ENCODE data around the gene TCEAL4.
"Not testable (repeated sequence)": the region's sequence is repeated elsewhere in the genome, so short reads cannot be mapped to it uniquely, and the experiment has no call there.

TCEAL4 gene

DNA sequence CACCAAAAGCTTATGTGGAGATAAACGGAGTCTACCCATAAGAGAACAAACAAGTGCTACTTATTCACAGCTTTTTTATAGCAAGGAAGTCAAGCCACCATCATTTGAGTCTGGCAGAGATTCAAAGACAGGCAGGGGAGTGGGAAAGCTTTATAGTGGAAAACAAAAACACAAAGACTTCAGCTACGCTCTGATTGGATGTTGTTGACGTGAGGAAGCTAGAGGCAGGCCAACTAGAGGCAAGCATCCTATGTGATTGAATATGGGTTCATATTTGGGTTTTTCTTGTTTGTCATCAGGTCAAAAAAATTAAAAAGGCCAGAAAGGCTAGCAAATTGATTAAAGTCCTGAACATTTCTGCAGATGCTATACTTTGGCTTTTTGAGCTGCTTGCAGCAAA lies 719 bp upstream of the TCEAL4 start:
- DNase-seq = peak in 1 of 42 donors; percentile 36
- intact Hi-C loops (cut with DNase I) = no loop called here

DNA sequence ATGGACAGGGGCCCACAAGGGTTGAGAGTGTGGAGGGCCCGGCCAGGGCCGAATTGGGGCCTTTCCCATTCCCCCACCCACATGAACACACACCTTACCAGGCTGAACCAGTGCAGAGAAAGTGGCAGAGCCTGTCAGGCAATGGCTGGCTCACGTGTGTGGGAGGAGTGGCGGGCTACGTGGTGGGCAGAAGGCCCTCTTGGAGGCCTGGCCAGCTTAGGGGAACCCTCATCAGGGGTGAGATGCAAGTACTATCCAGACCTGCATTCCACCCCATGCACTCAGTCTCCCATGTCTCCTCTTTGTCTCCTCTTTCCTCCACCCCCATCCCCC lies 965 bp downstream of the TCEAL4 start:
- peak in 33 of 42 donors; percentile 2 to 52 (median 22) for DNase-seq
- intact Hi-C loops (cut with DNase I) = no loop called here

DNA sequence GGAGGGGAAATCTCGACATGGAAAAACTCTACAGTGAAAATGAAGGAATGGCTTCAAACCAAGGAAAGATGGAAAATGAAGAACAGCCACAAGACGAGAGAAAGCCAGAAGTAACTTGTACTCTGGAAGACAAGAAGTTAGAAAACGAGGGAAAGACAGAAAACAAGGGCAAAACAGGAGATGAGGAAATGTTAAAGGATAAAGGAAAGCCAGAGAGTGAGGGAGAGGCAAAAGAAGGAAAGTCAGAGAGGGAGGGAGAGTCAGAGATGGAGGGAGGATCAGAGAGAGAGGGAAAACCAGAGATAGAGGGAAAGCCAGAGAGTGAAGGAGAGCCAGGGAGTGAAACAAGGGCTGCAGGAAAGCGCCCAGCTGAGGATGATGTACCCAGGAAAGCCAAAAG lies 1.3 kb downstream of the TCEAL4 start:
- intact Hi-C loops (cut with DNase I) = no loop called here

DNA sequence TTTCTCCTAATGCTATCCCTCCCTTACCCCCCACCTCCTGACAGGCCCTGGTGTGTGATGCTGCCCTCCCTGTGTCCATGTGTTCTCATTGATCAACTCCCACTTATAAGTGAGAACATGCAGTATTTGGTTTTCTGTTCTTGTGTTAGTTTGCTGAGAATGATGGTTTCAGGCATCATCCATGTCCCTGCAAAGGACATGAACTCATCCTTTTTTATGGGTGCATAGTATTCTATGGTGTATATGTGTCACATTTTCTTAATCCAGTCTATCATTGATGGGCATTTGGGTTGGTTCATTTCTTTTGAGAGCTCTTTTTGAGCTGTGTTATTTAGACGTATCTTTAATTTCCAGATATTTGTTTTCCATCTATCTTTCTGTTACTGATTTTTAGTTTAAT lies 7.0 kb downstream of the TCEAL4 start:
- DNase-seq; intact Hi-C loops (cut with DNase I): not testable (repeated sequence)

More for the DNA sequence above, 1.3 kb downstream of the TCEAL4 start:
- no peak for DNase-seq

DNA sequence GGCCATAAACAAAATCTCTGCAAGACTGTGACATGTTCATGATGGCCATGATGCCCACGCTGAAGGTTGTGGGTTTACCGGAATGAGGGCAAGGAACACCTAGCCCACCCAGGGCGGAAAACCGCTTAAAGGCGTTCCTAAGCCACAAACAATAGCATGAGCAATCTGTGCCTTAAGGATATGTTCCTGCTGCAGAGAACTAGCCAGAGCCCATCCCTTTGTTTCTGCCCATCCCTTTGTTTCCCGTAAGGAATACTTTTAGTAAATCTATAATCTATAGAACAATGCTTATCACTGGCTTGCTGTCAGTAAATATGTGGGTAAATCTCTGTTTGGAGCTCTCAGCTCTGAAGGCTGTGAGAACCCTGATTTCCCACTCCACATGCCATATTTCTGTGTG lies 9.9 kb downstream of the TCEAL4 start:
- intact Hi-C loops (cut with DNase I) = not testable (repeated sequence)

DNA sequence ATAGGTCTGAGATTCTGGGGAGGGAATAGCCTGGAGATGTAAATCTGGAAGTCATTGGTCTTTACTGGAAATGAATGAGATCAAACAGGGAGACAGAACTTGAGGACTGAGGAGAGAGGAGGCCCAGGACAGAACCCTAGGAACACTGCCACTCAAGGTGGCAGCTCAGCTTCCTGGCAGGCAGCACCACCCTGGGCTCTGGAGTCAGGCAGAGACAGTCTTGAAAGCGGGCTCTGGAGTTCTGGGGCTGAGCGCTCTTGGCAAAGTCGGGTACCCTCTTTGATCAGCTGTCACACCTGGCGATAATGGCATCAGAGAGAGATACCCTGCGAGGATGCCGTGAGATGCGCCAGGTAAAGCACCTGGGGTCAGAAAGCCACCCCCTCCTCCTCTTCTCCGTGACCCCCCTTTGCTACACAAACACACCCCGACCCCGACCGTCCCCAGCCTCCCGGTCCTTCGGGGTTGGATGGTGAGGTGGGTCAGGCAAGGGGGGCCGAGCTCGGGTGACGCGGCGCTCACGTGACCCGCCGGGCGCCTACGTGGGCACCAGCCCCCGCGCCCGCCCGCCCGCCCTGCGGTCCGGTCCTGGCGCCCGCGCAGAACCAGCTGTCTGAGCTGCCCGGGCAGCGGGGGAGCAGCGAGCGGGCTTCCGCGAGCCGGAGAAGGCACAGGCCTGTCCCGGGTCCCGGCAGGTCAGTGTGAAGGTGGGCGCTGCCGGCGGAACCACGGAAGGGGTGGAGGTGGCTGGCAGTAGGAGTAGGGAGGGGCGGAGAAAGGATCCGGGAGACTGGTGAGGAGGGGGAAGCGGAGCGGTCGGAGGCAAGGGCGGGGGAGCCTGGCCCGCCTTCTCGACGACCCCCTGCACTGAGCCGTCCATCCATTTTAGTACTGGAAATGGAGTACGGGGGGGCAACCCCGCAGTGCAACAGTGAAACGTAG lies 22.3 kb downstream of the TCEAL4 start, which contains the start of gene TCEAL3:
Gene TCEAL3, plus strand, starts transcription at position 600 of the 942 bp plus-strand sequence. CDS start 1,102 bp downstream, outside the sequence.
- intact Hi-C loops (cut with DNase I) = no loop called here

More for the DNA sequence above, 9.9 kb downstream of the TCEAL4 start:
- DNase-seq = not testable (repeated sequence)

DNA sequence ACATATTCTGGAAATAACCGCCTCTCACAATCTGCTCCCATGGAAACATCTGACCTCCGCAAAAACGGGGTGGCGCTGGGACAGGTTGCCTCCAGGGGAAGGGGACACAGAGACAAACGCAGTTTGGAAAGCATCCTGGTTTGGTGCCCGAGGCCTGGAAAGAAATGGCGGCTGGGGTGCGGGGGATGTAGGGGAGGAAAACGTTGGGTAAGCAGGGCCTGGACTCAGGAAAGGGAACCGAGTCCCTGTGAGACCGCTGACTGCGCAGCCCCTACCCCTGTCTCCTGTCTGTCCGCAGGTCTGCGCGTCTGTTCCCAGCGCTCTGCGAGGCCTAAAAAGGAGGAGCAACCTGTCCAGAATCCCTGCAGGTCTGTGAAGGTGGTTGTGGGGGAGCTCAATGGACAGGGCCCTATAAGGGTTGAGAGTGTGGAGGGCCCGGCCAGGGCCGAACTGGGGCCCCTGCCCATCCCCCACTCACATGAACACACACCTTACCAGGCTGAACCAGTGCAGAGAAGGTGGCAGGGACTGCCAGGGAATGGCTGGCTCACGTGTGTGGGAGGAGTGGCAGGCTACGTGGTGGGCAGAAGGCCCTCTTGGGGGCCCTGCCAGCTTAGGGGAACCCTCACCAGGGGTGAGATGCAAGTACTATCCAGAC lies 23.1 kb downstream of the TCEAL4 start:
- intact Hi-C loops (cut with DNase I) = no loop called here
- DNase-seq = peak in 21 of 42 donors; percentile 2 to 48 (median 30)

More for the DNA sequence above, 22.3 kb downstream of the TCEAL4 start, which contains the start of gene TCEAL3:
- DNase-seq = peak; percentile 44 to 82 (median 68)

DNA sequence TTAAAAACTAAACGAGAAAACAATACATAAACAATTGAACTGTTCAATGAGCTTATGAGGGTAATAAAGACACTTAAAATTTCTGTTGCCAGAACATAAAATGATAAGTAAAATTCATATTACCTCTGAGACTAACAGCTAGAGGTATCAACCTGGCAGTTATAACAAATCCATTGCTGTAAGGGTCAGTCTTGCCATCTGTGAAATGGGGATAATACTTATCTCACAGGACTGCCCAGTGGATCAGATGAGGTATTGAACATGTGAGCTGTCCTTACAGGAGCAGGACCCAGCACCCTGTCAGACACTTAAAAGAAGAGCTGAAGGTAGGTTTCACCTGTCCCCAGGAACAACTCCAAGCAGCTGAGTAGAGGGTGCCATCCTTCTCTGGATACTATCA lies 25.0 kb downstream of the TCEAL4 start:
- intact Hi-C loops (cut with DNase I) = no loop called here
- no peak for DNase-seq

DNA sequence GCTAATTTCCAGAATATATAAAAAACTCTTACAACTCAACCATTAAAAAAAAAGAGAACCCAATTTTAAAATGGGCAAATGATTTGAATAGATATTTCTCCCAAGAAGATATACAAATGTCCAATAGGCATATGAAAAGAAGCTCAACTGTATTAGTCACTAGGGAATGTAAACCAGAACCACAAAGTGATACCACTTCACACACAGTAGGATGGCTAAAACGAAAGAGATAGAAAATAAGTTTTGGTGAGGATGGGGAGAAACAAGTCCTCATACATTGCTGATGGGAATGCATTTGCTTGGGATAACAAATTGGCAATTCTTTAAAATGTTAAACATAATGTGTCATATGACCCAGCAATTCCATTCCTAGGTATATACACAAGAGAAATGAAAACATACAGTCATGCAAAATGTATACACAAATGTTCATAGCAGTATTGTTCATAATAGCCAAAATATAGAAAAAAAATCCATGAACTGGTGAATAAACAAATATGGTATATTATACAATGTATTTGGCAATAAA lies 28.1 kb downstream of the TCEAL4 start:
- DNase-seq = no peak
- intact Hi-C loops (cut with DNase I) = no loop called here

DNA sequence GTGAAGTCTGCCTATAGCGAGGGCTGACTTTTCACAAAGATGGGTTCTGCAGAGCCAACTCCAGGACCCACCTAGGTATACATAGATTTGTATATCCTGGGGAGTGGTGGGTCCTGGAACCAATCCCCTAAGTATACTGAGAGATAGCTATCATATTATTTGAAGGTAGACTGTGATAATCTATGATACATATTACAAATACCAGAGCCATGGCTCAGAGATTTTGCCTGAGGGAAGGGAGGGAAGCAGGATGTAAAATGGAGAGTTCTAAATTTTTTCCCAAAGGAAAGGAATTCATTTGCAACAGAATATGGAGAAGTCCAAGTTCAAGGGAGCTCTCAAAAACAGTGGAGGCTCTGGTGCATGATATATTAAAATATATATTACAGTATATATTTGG lies 29.7 kb downstream of the TCEAL4 start:
- DNase-seq = no peak
- intact Hi-C loops (cut with DNase I) = no loop called here

DNA sequence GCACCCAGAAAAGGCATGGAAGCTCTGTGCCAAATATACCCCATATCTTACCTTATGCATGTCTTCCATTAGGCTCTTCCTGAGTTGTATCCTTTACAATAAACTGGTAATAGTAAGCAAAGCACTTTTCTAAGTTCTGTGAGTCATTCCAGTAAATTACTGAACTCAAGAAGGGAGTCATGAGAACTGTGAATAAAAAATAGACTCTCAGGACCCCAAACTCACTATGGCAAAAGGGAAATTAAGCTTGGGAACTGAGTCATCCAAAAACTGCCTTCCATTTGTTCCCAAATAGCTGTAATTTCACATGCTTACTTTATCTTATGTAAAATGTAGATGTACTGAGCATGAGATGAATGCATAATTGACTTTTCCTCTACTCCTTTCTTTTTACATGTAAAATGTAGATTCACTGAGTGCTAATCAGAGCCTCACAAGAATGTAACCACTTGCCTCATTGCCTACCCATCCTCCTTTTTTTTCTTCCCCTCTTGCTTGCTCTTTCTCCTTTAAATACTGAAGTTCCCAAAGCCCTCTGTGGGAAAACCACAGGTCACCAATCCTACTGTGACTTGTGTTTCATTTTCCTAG lies 30.6 kb downstream of the TCEAL4 start:
- no peak for DNase-seq
- intact Hi-C loops (cut with DNase I) = no loop called here

DNA sequence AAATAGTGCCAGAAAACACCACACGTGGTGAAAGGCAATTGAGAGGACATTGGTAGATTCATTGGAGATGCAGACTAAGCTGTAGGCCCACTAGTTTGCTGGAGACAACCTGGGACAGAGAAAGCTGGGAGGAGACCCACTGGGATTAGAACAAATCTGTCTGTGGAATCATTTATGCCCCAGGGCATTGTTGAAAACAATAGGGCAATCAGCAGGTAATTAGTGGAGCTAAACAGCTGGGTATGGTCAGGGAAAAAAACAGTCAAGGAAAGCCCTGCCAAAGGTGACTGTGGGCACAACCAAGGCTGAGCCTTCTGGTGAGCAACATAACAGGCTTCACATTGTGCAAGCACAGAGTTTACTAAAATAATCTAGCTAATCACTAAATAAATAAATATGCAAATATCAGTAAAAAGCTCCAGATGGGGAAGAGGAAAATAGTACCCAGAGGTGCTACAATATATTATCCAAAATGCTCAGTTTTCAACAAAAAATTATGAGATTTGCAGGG lies 31.4 kb downstream of the TCEAL4 start:
- no peak for DNase-seq

DNA sequence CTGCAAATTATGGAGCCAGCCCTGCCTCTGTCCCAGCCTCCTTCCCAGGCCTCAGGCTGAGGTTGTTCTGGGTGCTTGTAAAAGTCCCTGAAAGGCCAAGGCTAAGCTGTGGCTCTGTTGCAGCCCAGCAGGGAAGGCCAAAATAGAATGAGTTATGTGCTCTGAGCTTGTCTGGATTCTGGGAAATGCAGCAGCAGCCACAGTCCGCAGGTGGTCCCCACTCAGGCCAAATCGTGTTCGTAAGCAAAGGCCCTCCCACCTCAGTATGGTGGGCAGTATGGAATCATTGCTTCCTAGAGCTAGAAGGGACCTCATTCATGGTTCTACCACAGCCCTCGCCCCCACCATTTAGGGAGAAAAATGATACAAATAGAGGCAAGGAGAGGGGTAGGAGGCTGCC lies 38.8 kb downstream of the TCEAL4 start:
- intact Hi-C loops (cut with DNase I) = no loop called here

More for the DNA sequence above, 31.4 kb downstream of the TCEAL4 start:
- intact Hi-C loops (cut with DNase I) = no loop called here

DNA sequence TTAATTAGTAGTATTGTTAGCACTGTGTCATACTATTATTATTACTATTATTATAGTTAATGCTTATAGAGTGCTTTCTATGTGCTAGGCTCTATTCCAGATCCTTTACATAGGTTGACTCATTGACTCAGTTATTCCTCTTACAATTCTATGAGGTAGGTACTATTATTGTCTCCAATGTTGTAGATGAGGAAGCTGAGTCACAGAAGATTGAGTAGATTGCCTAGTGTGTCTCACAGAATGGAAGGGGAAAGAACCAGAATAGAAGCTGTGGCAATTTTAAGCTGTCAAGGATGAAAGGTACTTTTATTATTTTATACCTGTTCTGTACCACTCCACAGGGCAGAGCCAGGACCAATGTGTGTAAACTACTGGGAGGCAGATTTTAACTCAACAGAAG lies 41.5 kb downstream of the TCEAL4 start:
- no peak for DNase-seq
- intact Hi-C loops (cut with DNase I) = no loop called here

More for the DNA sequence above, 38.8 kb downstream of the TCEAL4 start:
- DNase-seq = no peak

DNA sequence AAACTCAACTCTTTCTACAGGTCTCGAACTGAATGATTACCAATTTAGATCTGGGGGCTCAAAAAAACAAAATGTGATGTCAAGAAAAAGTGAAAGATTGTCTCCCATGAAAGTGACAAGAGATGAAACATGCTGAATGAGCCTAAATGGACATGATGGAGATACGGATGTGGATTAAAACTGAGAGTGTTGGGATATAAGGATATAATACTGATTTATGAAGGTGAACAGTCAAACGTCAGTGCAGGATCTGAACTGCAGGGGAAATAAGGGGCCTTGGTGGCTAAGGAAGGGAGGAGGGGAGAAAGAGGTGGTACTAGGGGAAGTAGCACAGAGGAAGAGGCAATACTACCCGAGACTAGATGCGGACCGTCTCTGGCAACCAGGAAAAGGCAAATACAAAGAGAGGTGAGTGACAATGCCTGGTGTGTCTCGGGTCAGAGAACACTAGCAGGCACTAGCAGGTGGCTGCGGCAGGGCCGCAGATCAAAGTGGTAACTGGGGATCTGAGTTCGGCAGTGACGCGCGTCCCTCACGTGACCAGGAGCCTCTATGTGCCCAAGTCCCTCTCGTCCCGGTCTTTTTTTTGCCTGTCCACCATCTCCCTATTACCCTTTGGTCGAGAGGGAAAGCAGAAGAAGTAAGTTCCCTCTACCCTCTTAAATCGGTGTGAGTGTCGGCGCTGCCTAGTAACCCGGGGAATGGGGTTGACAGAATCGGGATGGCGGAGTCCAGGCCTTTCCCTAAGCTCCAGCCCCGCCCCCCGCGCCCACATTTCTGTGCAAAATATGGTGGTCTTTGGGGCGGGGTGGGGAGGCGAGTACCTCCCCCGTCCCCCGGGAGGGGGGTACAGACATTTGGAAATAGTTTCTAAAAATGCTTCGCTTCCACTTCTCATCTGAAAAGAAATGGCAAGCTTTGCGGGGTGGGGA lies 43.3 kb downstream of the TCEAL4 start, which contains the start of gene TCEAL1:
Gene TCEAL1, plus strand, starts transcription at position 590 of the 932 bp plus-strand sequence. CDS start 942 bp downstream, outside the sequence.
- intact Hi-C loops (cut with DNase I) = no loop called here
- peak; percentile 45 to 87 (median 72) for DNase-seq

DNA sequence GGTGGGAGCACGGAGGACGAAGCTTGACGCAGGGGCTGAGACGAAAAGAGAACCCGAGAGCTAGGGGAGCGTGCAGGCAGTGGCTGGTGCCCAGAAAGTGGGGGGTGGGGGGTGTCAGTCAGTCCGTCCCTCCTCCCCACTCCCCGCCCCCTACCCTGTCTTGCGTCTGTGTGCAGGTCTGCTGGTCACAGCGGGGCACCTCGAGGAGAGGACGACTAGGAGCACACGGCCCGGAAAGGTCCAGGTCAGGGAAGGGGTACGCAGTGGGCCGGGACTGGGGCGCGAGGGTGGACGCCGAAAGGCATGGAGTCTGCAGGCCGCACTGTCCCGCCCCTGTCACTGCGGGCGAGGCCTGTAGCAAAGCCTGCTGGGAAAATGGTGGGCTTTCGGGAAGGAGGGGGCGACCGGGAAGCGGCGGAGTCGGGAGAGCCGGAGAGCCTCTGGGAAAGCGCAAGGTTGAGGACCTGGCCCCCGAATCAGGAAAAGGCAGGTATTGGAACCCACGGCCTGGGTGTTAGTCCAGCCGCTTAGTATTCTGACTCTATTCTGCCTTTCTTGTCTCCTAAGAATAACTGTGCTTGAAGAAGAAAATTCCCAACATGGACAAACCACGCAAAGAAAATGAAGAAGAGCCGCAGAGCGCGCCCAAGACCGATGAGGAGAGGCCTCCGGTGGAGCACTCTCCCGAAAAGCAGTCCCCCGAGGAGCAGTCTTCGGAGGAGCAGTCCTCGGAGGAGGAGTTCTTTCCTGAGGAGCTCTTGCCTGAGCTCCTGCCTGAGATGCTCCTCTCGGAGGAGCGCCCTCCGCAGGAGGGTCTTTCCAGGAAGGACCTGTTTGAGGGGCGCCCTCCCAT lies 44.2 kb downstream of the TCEAL4 start:
- DNase-seq = peak; percentile 52 to 87 (median 76)
- intact Hi-C loops (cut with DNase I) = no loop called here

DNA sequence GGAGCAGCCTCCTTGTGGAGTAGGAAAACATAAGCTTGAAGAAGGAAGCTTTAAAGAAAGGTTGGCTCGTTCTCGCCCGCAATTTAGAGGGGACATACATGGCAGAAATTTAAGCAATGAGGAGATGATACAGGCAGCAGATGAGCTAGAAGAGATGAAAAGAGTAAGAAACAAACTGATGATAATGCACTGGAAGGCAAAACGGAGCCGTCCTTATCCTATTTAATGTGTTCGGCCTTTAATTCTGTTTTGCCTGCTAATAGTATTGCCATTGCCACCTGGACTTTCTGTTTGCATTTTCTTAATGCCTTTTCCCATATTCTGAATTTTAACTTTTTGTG lies 44.8 kb downstream of the TCEAL4 start:
- no peak for DNase-seq
- intact Hi-C loops (cut with DNase I) = no loop called here
